Stimulated activated naive CD8-positive, alpha-beta T cell treated with anti-CD3 and anti-CD28 coated beads, Interleukin-15, Interleukin-2, amounts not matched to agents 100 U/mL and 50 U/mL, for 24 hours (primary cell): ENCODE data around the gene RFX2.
"Not testable (repeated sequence)": the region's sequence is repeated elsewhere in the genome, so short reads cannot be mapped to it uniquely, and the experiment has no call there.

Source experiments
- ATAC-seq: fragments of 150-1000 bp; cut with Tn5 transposase; one replicate; pipeline ENCODE4 v1.10.0; 2021
- DNase-seq: peaks from one replicate; pipeline ENCODE4 v3.0.0; 2021

RFX2 gene

GRCh38 chr19:6074709-6075403 is 35.4 kb downstream of the RFX2 start:
- ATAC-seq: no peak
- no peak for DNase-seq

GRCh38 chr19:6073858-6074708 is 36.2 kb downstream of the RFX2 start:
- DNase-seq: no peak
- no peak for ATAC-seq

DNA sequence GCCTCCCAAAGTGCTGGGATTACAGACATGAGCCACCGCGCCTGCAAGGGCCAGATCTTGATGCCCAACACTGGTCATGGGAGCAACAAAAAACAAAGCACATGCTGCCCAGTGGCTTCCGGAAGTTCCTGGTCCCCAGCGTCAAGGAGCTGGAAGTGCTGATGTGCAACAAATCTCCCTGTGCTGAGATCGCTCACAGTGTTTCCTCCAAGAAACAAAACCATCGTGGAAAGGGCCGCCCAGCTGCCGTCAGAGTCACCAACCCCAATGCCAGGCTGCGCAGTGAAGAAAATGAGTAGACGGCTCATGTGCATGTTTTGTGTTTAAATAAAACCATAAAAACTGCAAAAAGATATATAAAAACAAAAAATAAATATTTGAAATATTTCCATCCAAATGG is 37.1 kb downstream of the RFX2 start:
- not testable (repeated sequence) for ATAC-seq, DNase-seq

GRCh38 chr19:6071875-6072274 is 38.4 kb downstream of the RFX2 start:
- ATAC-seq: no peak
- no peak for DNase-seq

- ATAC-seq (no peak), DNase-seq (no peak)
Observed at GRCh38 chr19:6070720-6071485, 39.4 kb downstream of the RFX2 start.

- ATAC-seq (no peak), DNase-seq (no peak)
Observed at GRCh38 chr19:6070207-6070681, 40.1 kb downstream of the RFX2 start.

DNA sequence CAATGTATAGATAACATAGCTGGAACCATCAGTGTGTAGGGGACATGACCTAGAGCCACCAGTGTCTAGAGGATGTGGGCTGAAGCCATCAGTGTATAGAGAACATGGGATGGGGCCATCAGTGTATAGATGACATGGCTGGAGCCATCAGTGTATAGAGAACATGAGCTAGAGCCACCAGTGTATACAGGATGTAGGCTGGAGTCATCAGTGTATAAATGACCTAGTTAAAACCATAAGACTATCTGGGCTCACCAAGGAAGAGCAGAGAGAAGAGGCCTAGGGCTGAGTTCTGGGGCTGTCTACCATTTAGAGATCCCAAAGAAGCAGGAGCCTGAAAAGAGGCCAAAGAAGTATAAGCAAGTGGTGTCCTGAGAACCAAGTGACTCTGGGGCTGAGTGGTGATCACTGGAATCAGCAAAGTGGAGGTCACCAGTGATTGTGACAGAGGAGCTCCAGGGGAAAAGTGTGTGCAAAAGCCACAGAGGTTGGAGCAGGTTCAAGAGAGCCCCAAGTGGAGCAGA is 41.0 kb downstream of the RFX2 start:
- DNase-seq (no peak), ATAC-seq (peak; percentile 32)

GRCh38 chr19:6068711-6069110 is 41.6 kb downstream of the RFX2 start:
- ATAC-seq (no peak), DNase-seq (no peak)

GRCh38 chr19:6067975-6068374 is 42.3 kb downstream of the RFX2 start:
- DNase-seq (no peak), ATAC-seq (no peak)

- no peak for DNase-seq
- no peak for ATAC-seq
Observed at GRCh38 chr19:6066661-6067646, 43.3 kb downstream of the RFX2 start.

GRCh38 chr19:6065685-6066374 is 44.5 kb downstream of the RFX2 start:
- ATAC-seq (peak; percentile 60), DNase-seq (peak; percentile 58)

DNA sequence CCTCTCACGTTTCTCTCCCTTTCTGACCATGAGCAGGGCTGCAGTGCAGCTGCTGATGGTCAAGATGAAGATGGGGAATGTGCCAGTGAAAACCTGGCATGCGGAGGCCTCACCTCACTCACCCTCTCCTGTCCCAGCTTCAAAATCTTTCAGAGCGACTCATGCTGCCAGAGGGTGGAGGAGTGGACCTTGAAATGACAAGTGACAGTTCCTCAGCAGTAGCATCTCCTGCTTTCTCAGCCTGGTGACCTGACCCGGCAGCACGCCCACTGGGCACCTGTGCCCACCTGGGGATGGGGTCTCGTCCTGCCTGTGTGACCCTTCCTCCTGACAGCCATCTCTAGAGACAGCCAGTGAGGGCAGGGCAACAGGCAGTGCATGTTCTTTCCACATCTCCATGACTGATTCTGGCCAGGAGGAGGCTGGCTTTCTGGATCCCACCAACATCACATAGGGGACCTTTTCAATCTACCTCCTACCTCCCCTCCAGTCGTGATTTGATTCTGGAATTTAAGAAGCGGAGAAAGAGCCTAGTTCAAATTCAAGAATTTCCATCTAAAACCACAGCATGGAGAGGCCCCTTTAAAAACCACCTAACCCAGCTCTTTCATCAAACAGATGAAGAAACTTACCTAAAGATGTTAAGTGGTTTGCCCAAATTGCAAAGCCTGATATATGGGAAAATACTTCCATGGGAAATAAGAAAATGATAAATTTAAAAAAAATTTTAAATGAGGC is 45.8 kb downstream of the RFX2 start:
- DNase-seq (no peak), ATAC-seq (no peak)

- DNase-seq: no peak
- ATAC-seq: no peak
Observed at GRCh38 chr19:6063576-6064335, 46.5 kb downstream of the RFX2 start.

- no peak for ATAC-seq
- DNase-seq: no peak
Observed at GRCh38 chr19:6062961-6063575, 47.2 kb downstream of the RFX2 start.

- DNase-seq: peak; percentile 66
- peak; percentile 75 for ATAC-seq
Observed at GRCh38 chr19:6062274-6062673, 48.0 kb downstream of the RFX2 start.

- DNase-seq: no peak
Observed at GRCh38 chr19:6061376-6062130, 48.7 kb downstream of the RFX2 start.

DNA sequence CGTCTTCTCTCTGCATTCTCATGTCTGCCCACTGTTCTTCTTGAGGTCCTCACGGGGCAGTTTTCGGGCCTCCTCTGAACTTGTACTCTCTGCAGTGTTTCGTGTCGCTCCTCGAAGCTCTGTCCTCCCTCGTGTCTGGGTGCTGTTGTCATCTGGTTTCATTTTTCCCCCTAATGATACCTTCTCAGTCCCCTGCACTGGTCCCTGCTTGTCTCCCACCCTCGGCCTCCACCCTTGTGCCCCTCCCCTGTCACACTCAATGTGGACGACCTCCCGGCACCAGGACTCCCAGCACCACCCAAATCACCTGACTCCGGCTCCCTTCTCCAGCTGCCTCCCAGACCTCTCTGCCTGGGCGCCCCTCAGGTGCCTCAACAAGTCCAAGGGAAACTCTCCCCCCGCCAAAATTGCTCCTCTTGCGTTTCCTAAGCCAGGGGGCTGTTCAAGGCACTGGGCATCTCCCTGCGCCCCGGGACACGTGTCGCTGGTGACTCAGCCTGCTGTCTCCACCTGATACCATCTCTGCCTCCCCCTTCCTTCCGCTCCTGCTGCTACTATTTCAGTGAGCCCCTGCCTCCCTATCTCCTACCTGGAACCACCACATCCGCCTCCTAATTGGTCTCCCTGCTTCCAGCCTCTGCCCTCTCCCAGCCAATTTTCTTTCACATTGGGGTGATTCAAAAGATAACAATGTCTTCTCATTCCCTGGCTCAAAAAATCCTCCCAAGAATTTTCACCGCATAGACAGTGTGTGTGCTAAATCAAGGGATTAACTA is 49.5 kb downstream of the RFX2 start:
- ATAC-seq (no peak), DNase-seq (peak; percentile 46)

More at GRCh38 chr19:6061376-6062130, 48.7 kb downstream of the RFX2 start:
- ATAC-seq: no peak
